Inflammatory macrophage (primary cell): ENCODE data around the gene SCP2D1.
A peak's percentile ranks its signal among the peaks of the same experiment; 100 is the strongest.

Experiments used
- DNase-seq, 2 donors: peaks; one replicate each; pipeline ENCODE4 v3.0.0-alpha.2; 2020 to 2022

The SCP2D1 gene

DNA sequence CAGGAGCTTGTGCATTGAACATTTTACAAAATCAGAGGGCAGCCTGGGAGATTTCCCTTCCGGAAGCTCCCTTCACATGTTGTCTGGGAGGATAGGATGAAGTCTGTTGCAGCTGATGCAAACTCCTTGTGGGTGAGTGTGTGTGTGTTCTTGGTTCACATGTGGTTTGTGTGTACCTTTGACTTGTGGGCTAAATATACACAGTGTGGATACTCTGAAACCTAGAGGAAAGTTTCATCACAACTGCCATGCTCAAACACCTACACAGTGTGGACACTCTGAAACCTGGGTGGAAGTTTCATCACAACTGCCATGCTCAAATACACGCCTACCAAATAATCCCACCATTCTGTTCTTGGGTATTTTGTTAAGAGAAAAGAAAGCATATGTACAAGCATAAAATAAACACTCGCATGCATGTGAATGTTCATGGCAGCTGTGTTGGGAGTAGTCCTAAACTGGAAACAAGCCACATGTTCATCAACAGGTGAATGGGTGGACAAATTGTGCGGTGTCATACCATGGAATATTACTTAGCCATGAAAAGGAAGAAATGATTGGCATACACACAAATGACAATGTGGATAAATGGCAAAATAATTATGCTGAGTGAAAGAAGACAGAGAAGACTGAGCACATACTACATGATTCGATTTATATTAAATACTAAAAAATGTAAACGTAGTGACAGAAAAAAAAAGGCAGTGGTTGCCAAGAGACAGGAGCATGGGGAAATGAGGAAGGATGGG, 1.8 kb downstream of the SCP2D1 start:
- no peak for DNase-seq

DNA sequence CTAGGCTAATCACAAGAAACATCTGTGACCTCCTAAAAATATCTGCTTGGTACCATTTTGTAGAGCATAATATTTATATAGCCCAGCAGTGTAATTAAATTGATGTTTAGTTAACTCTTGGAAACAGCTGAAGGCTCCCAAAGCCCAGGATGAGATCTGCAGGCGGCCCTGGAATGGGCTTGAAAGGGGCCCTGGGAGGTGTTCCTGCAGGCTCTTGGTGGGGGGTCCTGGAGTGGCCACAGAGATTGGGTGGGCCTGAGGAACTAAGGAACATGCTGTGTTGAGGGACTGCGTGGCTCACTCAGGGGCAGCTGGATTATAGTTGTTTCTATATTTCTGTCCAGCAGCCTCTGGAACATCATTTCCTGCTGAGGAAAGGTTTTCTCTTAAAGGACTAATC, 9.2 kb downstream of the SCP2D1 start:
- no peak for DNase-seq

- DNase-seq, result peak; percentile 75 to 79
Measured at GRCh38 chr20:18831830-18832499, 18.4 kb downstream of the SCP2D1 start.

GRCh38 chr20:18832546-18833200, 19.1 kb downstream of the SCP2D1 start:
- DNase-seq, result no peak

GRCh38 chr20:18835466-18836256, 22.1 kb downstream of the SCP2D1 start:
- peak; percentile 36 to 51 for DNase-seq

DNA sequence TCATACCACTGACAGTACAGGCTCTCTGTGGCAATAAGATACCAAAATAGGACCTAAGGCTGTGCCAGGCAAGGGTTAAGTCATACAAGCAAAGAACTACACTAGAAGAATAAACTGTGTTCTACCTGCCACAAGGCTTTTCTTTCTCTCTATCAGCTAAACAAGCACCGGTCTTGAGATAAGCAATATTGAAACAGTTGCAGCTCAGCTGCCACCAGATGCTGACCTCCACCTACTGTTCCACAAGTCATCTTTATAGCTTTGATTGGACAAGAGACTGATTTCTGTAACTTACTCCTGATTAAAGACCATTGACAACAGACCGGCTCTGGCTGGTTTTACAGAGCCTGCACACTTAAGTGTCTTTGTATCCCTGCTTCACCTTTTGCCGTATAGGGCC, 24.1 kb downstream of the SCP2D1 start:
- DNase-seq, result no peak

- no peak for DNase-seq
Measured at GRCh38 chr20:18839507-18840247, 26.1 kb downstream of the SCP2D1 start.

DNA sequence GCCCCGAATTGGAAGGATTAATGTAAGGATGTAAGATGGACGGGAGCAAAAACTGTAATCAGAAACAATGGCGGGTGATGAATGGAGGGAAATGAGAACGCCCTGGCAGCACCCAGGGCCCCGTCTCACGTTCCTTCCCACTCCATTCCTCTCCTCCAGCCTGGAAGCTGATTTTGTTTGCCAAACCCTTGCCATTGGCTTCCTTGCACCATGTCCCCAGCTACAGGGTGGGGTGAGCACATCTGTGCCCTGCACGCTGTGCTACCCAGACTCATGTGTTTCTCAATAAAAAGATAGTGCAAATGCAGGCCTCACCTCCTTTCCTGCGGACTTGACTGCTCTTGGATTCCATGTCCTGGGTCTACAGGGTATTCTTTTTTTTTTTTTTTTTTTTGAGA, 26.7 kb downstream of the SCP2D1 start:
- DNase-seq, result no peak

GRCh38 chr20:18845017-18845416, 31.4 kb downstream of the SCP2D1 start:
- DNase-seq, result no peak

DNA sequence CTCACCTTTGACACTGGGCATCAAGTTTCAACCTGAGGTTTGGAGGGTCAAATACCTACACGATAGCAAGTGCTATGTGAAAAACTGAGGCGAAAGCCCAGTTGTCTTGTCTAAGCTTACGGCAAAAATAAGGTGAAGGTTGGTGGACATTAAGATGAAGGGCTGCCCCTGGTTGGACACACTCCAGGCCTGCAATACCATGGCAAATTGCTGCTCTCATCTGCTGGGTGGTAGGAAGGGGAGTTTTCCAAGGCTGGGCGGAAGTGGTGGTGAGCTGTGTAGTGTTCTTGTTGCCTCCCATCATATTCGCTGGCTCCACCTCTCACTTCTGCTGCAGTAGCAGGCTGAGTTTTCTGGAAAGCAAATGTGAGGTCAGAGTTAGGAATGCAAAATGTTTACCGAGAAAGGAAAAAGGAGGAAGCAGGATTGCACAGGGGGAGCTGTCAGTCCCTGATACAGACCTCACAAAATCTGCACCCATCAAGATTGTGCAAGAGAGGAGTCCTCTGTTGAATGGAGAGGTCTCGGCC, 33.7 kb downstream of the SCP2D1 start:
- DNase-seq, result no peak

- DNase-seq, result no peak
Measured at GRCh38 chr20:18849131-18849530, 35.5 kb downstream of the SCP2D1 start.

DNA sequence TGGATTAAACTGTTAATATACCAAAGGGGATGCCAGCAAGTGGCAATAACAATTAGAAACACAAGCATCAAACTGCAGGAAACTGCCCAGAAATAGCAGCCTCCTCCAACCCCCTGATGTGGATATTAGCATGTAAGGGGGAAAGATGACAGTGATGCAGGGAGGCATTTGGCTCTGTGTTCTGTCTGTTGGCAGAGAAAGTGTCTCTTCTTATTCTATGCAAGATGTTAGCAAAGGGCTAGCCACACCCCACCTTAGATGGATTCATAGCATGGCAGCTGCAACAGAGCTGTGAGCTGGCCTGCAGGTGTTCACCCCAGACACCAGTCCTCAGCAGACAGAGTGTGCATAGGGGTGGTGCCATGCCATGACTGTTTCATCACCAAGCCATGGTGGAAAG, 38.0 kb downstream of the SCP2D1 start:
- DNase-seq, result no peak

- DNase-seq, result no peak
Measured at GRCh38 chr20:18852318-18852717, 38.7 kb downstream of the SCP2D1 start.

DNA sequence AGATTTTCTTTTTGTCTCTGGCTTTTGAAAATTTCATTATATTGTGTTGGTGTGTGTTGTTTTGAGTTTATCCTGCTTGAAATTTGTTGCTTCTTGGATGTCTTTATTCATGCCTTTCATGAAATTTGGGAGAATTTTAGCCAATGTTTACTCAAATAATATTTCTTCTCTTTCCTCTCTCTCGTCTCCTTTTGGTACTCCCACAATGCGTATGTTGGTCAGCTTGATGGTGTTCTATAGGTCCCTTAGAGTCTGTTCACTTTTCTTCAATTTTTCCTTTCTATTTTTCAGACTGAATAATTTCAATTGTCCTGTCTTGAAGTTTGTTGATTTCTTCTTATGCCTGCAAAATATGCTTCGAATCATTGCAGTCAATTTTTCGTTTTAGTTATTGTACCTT, 39.6 kb downstream of the SCP2D1 start:
- no peak for DNase-seq

DNA sequence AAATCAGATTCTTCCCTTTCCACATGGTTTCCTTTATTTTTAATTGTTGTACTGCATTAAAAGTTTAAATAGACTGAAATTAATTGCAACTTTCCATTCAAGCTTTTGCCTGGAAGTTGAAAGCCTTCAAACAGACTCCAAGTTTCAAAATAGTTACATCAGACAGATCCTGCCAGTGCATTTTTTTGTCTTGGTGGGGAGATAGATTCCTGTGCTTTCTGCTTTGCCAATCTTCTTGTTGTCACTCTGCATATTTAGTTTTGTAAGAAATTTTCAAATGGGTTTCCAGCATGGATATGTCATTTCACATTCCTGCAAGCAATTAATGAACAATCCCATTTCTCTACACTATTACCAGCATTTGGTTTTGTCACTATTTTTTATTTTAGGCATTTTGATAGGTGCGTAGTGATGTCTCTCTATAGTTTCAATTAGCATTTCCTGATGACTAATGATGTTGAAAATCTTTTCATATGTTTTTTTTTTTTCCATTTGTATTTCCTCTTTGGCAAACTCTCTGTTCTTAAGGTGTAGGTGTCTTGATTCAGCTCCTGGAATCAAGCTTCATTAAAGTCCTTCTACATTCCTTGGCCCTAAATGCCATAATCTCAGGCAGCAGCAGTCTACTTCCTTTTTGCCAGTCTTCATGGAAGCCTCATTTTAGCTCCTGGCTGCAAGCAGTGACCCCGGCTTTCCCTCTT, 40.5 kb downstream of the SCP2D1 start:
- no peak for DNase-seq

DNA sequence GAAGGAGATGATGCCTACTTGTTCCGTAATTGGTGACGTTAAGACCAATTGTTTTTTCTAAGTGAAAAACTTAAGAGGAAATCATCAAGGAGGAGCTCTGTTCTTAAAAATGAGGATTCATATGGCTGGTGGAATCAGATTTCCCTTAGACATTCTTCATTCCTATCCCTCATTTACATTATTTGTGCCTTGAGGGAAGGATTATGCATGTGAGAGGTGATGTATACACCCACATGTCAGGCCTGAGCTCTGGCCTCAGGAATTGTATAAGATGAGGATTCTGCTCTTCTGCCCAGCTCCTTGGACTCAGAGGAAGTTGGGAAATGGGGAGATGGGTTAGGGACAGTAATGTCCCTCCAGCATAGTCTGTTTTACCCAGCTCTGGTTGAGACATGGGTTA, 42.3 kb downstream of the SCP2D1 start:
- DNase-seq, result no peak

GRCh38 chr20:18856873-18857272, 43.3 kb downstream of the SCP2D1 start:
- no peak for DNase-seq

DNA sequence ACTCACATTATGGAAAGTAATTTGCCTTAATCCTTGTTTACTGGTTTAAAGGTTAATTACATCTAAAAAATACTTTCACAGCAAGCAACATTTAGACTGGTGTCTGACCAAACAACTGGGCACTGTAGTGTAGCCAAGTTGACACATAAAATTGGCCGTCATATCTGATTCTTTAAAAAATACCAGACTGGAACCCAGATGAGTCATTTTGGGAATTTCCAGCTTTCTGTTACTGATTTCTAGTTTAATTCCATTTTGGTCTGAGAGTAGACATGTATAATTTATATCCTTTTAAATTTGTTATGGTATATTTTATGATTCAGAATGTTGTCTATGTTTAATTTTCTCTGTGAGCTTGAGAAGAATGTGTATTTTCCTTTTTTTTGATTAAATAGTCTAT, 44.1 kb downstream of the SCP2D1 start:
- no peak for DNase-seq

DNA sequence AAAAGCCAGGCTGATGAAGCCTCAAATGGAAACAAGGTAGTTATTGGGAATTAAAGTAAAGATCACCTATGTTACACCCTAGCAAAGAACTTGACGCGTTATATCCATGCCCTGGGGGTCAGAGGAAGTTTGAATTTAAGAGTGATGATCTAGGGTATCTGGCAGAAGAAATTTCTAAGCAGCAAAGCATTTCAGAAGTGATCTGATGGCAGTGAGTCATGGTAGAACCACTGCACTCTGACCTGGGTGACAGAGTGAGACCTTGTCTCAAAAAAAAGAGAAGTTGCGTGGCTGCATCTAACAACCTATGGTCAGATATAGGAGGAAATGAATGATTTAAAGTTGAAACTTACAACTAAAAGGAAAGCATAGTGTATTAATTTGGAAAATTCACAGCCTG, 45.2 kb downstream of the SCP2D1 start:
- no peak for DNase-seq
